AG04450 (cell line): ENCODE measurements around the gene PYGL. TPM values are rescaled to one million over a fixed set of nuclear protein-coding genes. Genes with fewer than 3 reads are reported as not detected.
"Not testable (repeated sequence)": the region's sequence is repeated elsewhere in the genome, so short reads cannot be mapped to it uniquely, and the experiment has no call there.

Source experiments
- CTCF ChIA-PET: fragments of 300-600, 350-600 bp; formaldehyde crosslinking; extraction: SDS; loops from one replicate; lab custom pipeline; 2022; ENCODE audit warnings: antibody characterized with exemption, inconsistent platforms; lab: Charles Lee
- POLR2A ChIA-PET: fragments of 350-600 bp; formaldehyde crosslinking; extraction: SDS; loops from one replicate; lab custom pipeline; 2021; ENCODE audit warnings: antibody characterized with exemption, inconsistent platforms; lab: Yijun Ruan, JAX
- DNase-seq: peaks from one replicate; pipeline ENCODE4 v3.0.0-alpha.2; 2011; ENCODE audit warnings: low read depth, low spot score
- H3K27ac ChIP-seq: one replicate; pipeline ENCODE4 v1.5.1; 2012; ENCODE audit warnings: low read depth, low read length, control low read depth
- H3K27me3 ChIP-seq: one replicate; pipeline ENCODE4 v1.6.0; 2012; ENCODE audit warnings: low read length; ENCODE audit not compliant: control insufficient read depth, insufficient read depth
- H3K4me3 ChIP-seq: 2 replicates; pipeline ENCODE4 v1.5.1; 2011; ENCODE audit warnings: mild to moderate bottlenecking, low read depth, low read length, control low read depth
- H3K9me3 ChIP-seq: 2 replicates; pipeline ENCODE4 v1.5.1; 2012; ENCODE audit warnings: low read length; ENCODE audit not compliant: control insufficient read depth, insufficient read depth
- CTCF ChIP-seq: IDR thresholded peaks from 2 replicates; pipeline ENCODE4 v1.5.1; 2011; ENCODE audit warnings: low read depth, low read length, control low read depth, inconsistent platforms
- polyA plus RNA-seq: library from polyadenylated mRNA; depleted of rRNA; stranded (reverse); fragments of >200 nt; gene quantifications from 2 replicates; pipeline ENCODE4 v1.2.3, GENCODE V29; 2011

PYGL gene
- polyA plus RNA-seq, 1 experiment: 60.4 TPM

GRCh38 chr14:50964683-50965390, 20.6 kb upstream of the PYGL start:
- CTCF ChIA-PET: interaction anchor here (0.6 to 3.9 kb wide), 5 partner anchors 9 to 1147 kb away, joined by 3 to 24 read pairs (median 4); partner anchors contain the start of gene TMX1
- peak; percentile 96 for DNase-seq
- peak overlapping the region; percentile 47 for H3K27ac ChIP-seq

GRCh38 chr14:50963919-50964318, 19.6 kb upstream of the PYGL start:
- no peaks in the 10 kb centered on the region for H3K9me3 ChIP-seq
- ChIA-PET CTCF (interaction anchor here (0.6 to 3.9 kb wide), 5 partner anchors 8 to 570 kb away, joined by 3 to 24 read pairs (median 3); partner anchors contain the start of gene TMX1), POLR2A (interaction anchor here (0.7 to 1.8 kb wide), 3 partner anchors 9 to 436 kb away, joined by 3 to 8 read pairs (median 7); partner anchors contain the start of gene PYGL)
- TF ChIP-seq CTCF: no peak
- no peak for DNase-seq
- H3K4me3 ChIP-seq: no peak overlapping the region
- no peak overlapping the region for H3K27ac ChIP-seq
- H3K27me3 ChIP-seq: no peaks in the 10 kb centered on the region

More at GRCh38 chr14:50964683-50965390, 20.6 kb upstream of the PYGL start:
- POLR2A ChIA-PET: interaction anchor here (0.6 to 1.8 kb wide), 5 partner anchors 10 to 1439 kb away, joined by 3 to 7 read pairs (median 3); partner anchors contain the start of gene PYGL
- TF ChIP-seq CTCF: no peak
- H3K9me3 ChIP-seq: no peaks in the 10 kb centered on the region
- H3K4me3 ChIP-seq: no peak overlapping the region
- peaks cover 3% of the 10 kb centered on the region for H3K27me3 ChIP-seq

- Histone ChIP-seq H3K9me3 (no peaks in the 10 kb centered on the region), H3K27ac (no peak overlapping the region), H3K4me3 (peak overlapping the region; percentile 21), H3K27me3 (no peaks in the 10 kb centered on the region)
- ChIA-PET CTCF (no interaction called here), POLR2A (interaction anchor here (1.0 kb wide), 1 partner anchor 17 kb away, joined by 3 read pairs; the partner anchor contains the start of gene PYGL)
- no peak for TF ChIP-seq CTCF
- DNase-seq: peak; percentile 80
These were observed 17.4 kb upstream of the PYGL start for GRCh38 chr14:50961605-50962221.

- Histone ChIP-seq H3K4me3 (no peak overlapping the region), H3K27ac (no peak overlapping the region), H3K27me3 (no peaks in the 10 kb centered on the region), H3K9me3 (no peaks in the 10 kb centered on the region)
- TF ChIP-seq CTCF: no peak
- CTCF ChIA-PET: no interaction called here
- no peak for DNase-seq
- POLR2A ChIA-PET: interaction anchor here (0.7 kb wide), 1 partner anchor 1022 kb away, joined by 4 read pairs; no protein-coding TSS in a partner anchor
These were observed 13.0 kb upstream of the PYGL start for GRCh38 chr14:50957296-50957695.

GRCh38 chr14:50956421-50956820, 12.1 kb upstream of the PYGL start:
- POLR2A ChIA-PET, H3K4me3 ChIP-seq, DNase-seq, H3K27me3 ChIP-seq, H3K27ac ChIP-seq, H3K9me3 ChIP-seq: not testable (repeated sequence)
- CTCF ChIA-PET: interaction anchor here (0.7 to 4.7 kb wide), 3 partner anchors 8 to 262 kb away, joined by 13 to 36 read pairs (median 24); no protein-coding TSS in a partner anchor
